H54 (cell line): ENCODE measurements around the gene ZNF587.
A peak's percentile ranks its signal among the peaks of the same experiment; 100 is the strongest.
"Not testable (repeated sequence)": the region's sequence is repeated elsewhere in the genome, so short reads cannot be mapped to it uniquely, and the experiment has no call there.

ENCODE experiments used
- DNase-seq: peaks from one replicate; pipeline ENCODE4 v3.0.0; 2011; ENCODE audit warnings: low spot score, mixed read lengths; ENCODE audit not compliant: insufficient read length
- FAIRE-seq: peaks from 3 replicates; lab custom pipeline; 2011; peaks lifted over from hg19 to GRCh38; lab: Jason Lieb, UNC
- POLR2A ChIP-seq: IDR thresholded peaks from 2 replicates; pipeline ENCODE4 v1.6.1; 2011; ENCODE audit warnings: low read depth, mild to moderate bottlenecking, low read length

ZNF587 gene

DNA sequence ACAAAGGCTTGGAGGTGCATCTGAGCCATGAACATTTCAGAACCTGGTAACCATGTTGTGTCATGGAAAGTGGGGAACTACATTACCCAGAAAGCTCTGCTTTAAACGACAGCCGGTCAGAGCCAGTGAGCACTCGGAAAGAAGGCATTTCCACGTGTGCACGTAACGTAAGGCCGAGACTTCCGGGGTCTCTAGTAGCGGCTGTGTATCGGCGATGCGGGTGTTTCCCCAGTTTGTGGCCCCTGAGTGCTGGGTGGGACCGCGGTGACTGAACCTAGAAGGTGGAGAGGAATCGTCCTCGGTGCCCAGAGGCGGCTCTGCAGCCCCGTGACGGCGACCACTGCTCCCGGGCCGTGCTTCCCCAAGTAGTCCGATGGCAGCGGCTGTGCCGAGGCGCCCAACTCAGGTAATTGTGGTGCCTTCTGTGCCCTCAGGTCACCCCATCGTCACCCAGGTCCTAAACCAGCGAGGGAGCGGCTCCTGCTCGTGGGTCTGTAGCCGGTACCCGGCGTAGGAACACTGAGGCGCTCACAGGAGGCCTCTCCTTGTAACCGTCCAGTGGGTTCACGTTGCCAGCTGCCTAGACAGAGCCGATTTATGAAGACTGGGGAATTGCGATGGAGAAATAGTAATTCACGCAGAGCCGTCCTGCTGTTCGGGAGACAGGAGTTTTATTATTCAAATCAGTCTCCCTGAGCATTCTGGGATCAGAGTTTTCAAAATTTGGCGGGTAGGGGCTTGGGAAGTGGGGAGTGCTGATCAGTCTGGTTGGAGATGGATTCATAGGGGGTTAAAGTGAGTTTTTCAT is at the start of gene ZNF587:
Gene ZNF587, plus strand, starts transcription at position 194 of the 808 bp plus-strand sequence. Its CDS starts 180 bp downstream, at position 374.
- peak; percentile 11 for FAIRE-seq
- DNase-seq, result peak; percentile 75
- peak; percentile 49 for TF ChIP-seq POLR2A

DNA sequence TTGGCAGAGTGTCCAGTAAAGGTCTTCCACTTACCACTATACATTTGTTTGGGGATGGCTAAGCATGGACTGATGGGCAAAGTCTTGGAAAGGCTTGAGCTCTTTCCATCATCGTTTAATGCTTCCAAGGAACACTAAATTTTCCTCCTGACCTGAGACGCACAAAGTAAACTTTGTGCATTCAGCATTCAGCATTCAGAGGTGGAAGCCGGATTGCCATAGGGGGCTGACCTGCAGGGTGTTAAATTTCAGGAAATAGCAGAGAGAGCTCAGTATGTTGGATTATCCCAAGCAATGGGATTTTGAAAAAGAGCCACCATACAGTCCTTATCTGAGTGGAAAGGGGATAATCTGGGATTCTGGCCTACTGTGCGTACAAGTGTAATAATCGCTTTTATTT is 49.0 kb upstream of the ZNF587 start:
- DNase-seq, result no peak
- FAIRE-seq, result no peak
- TF ChIP-seq POLR2A, result no peak

GRCh38 chr19:57802269-57802668 is 47.4 kb upstream of the ZNF587 start:
- DNase-seq (no peak), FAIRE-seq (no peak)
- no peak for TF ChIP-seq POLR2A

- DNase-seq (peak; percentile 47), FAIRE-seq (no peak)
- no peak for TF ChIP-seq POLR2A
Observed at GRCh38 chr19:57803265-57803593, 46.4 kb upstream of the ZNF587 start.

DNA sequence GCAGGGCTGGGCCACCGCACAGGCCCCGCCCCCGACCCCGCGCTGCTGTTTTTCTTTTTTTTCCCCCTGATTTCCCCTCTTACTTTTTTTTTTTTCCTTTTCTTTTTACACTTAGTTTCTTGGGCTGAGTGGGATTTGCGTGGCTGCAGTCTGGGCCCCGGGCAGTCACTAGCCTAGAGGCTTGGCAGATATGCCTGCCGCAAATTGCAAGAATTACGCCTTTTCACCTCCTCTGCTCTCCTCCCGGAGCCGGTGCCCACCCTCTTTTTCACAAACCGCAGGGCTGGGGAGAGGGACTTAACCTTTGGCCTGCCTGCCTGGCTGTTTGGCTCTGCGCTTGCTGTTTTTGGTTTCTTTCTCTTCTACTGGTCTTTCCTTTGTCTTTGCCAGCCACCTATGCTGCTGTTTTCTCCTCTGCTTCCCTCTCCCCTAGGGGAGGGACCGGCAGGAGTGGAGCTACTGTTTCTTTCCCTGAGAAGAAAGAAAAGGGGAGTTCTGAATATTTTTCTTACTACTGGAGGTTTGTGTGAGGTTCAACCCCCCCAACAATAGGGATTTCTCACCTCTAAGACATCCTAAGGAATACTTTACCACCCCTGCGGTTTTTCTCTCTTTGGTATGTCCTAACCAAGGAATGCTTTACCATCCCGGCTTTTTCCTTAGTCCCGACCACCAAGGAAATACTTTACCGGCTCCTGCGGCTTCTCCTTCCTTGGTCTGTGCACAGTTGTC is 45.9 kb upstream of the ZNF587 start:
- peak; percentile 52 for DNase-seq
- no peak for FAIRE-seq
- peak; percentile 39 for TF ChIP-seq POLR2A

- FAIRE-seq, result no peak
- no peak for TF ChIP-seq POLR2A
- DNase-seq, result no peak
Observed at GRCh38 chr19:57807541-57807940, 42.1 kb upstream of the ZNF587 start.

DNA sequence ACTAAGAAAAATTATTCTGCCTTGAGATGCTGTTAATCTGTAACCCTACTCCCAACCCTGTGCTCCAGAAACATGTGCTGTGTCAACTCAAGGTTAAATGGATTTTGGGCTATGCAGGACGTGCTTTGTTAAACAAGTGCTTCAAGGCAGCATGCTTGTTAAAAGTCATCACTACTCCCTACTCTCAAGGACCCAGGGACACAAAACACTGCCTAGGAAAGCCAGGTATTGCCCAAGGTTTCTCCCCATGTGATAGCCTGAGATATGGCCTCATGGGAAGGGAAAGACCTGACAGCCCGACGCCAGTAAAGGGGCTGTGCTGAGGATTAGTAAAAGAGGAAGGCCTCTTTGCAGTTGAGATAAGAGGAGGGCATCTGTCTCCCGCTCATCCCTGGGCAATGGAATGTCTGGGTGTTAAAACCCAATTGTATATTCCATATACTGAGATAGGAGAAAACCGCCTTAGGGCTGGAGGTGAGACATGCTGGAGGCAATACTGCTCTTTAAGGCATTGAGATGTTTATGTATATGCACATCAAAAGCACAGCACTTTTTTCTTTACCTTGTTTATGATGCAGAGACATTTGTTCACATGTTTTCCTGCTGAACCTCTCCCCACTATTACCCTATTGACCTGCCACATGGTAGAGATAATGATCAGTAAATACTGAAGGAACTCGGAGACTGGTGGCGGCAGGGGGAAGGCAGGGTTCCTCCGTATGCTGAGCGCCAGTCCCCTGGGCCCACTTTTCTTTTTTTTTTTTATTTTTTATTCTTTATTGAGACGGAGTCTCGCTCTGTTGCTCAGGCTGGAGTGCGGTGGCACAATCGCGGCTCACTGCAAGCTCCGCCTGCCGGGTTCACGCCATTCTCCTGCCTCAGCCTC is 39.0 kb upstream of the ZNF587 start:
- DNase-seq, FAIRE-seq: not testable (repeated sequence)

- no peak for TF ChIP-seq POLR2A
- FAIRE-seq (no peak), DNase-seq (no peak)
Observed at GRCh38 chr19:57812226-57812625, 37.4 kb upstream of the ZNF587 start.

GRCh38 chr19:57812975-57813820 is 36.5 kb upstream of the ZNF587 start:
- not testable (repeated sequence) for FAIRE-seq, DNase-seq

DNA sequence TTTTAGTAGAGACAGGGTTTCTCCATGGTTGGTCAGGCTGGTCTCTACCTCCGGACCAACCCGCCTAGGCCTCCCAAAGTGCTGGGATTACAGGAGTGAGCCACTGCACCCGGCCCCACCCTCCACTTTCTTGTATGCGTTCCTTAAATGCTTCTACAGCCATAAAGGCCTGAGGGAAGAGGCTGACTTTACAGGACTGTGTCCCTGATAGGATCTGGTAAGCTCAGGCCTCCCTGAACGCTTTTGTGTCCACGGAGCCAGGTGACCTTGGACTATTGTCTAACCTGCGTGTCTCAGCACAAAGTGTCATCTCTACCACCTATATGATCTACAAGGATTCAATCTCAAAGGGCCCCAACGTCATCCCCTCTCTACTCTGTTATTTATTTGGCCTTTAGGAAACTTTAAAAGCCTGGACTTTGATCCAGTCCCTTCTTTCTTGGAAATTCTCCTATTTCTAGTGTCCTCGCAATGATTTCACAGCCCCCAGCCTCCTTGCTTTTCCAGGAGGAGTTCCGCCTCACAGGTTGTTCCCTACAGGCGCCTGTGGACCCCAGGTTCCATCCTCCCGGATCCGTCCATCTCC is 35.6 kb upstream of the ZNF587 start:
- FAIRE-seq, result no peak
- TF ChIP-seq POLR2A, result no peak
- DNase-seq, result no peak

GRCh38 chr19:57814505-57815246 is 35.0 kb upstream of the ZNF587 start, which contains the start of gene ZNF552:
TSS of gene ZNF552 (minus strand) at chr19:57814913. CDS start at chr19:57814743, 170 bp downstream.
- TF ChIP-seq POLR2A, result peak; percentile 70
- FAIRE-seq (no peak), DNase-seq (peak; percentile 56)
